Kidney capillary endothelial cell (primary cell): ENCODE measurements around the gene C7orf57.

Experiments
- DNase-seq: peaks from one replicate; pipeline ENCODE4 v3.0.0-alpha.2; 2018; ENCODE audit warnings: low spot score

Gene C7orf57

DNA sequence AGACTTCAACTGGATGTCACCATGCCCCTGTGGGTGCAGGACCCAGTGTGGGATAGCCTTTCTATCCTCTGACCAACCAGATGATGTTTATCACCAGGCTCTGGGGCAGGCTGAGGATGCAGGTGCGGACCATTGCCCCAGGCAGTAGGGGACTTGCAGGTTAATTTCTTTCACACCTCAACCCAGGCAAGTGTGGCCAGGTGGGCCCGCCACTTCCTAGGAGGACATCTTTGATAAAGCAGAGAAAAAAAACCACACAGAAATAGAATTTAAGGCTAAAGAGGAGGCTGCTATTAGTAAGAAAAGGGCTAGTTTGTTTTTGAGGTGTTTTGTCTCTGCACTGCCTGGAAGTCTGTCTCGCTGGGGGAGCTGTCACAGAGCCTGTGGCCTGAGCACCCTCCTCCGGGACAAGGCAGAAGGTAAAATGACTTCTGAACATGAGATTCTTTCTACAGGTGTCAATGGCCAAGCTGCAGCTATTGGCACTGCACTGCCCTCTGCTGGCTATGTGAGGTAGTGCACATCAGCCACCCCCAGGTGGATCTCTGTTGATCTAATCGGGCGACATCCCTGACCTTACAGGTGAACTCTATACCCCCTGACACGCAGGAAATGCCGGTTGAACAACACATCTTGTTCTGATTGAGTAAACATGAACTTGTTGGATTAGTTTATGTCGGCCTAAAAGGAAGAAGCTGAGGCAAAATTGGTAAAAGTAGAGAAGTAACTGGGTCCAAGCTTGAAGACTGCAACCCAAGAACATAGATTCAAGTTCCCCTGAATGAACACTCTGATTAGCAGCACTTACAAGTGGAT is 74.7 kb downstream of the C7orf57 start:
- DNase-seq = no peak

DNA sequence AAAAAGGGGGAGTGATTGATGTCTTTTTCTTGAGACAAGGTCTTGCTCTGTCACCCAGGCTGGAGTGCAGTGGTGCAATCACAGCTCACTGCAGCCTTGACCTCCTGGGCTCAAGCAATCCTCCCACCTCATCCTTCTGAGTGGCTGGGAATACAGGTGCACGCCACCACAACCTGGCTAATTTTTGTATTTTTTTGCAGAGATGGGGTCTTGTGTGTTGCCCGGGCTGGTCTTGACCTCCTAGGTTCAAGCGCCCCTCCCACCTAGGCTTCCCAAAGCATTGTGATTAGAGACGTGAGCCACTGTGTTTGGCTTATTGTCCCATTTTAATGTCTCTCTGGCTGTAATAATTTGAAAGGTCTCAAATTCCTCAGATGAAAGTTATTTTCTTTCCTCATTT is 75.5 kb downstream of the C7orf57 start:
- DNase-seq = no peak
